GM12878 (cell line): ENCODE measurements around the gene DIS3L2.

Source experiments
- EZH2 ChIP-seq: IDR thresholded peaks from 2 replicates; pipeline ENCODE4 v1.6.1; 2012; ENCODE audit warnings: low read depth, mild to moderate bottlenecking, control low read depth, inconsistent platforms, low read length, borderline replicate concordance; ENCODE audit not compliant: control insufficient read depth
- RFX5 ChIP-seq: IDR thresholded peaks from 2 replicates; pipeline ENCODE4 v1.6.1; 2011; ENCODE audit warnings: low read depth, low read length, improper control_type of control experiment
- SMC3 ChIP-seq: IDR thresholded peaks from 2 replicates; pipeline ENCODE4 v1.6.1; 2011; ENCODE audit warnings: low read length, improper control_type of control experiment, borderline replicate concordance
- SPI1 ChIP-seq: IDR thresholded peaks from 2 replicates; pipeline ENCODE4 v1.6.1; 2011; ENCODE audit warnings: low read depth, mild to moderate bottlenecking, low read length, moderate library complexity, borderline replicate concordance; ENCODE audit not compliant: insufficient read depth
- TAF1 ChIP-seq: IDR thresholded peaks from 2 replicates; pipeline ENCODE4 v1.6.1; 2011; ENCODE audit warnings: mild to moderate bottlenecking, low read depth, low read length, borderline replicate concordance
- TCF7 ChIP-seq: IDR thresholded peaks from 2 replicates; pipeline ENCODE4 v1.6.1; 2014; ENCODE audit warnings: antibody characterized with exemption, borderline replicate concordance
- ZNF274 ChIP-seq: IDR thresholded peaks from one replicate; pipeline ENCODE4 v1.8.0; 2011; ENCODE audit not compliant: insufficient read length, insufficient read depth
- ZZZ3 ChIP-seq: IDR thresholded peaks from 2 replicates; pipeline ENCODE4 v1.6.1; 2011; ENCODE audit warnings: low read depth; ENCODE audit not compliant: control insufficient read depth, insufficient read length
- TF ChIP-seq, protein P1 (sequence below), 3 experiments: IDR thresholded peaks in 2 of 3; conservative IDR thresholded peaks in 1 of 3; 2 replicates each; pipeline ENCODE4 v1.5.1; 2011; ENCODE audit warnings: low read depth in 3 of 3, low read length in 3 of 3, mild to moderate bottlenecking in 3 of 3, control low read depth in 2 of 3, moderate library complexity in 2 of 3, inconsistent platforms in 1 of 3, mixed read lengths in 1 of 3; ENCODE audit not compliant: control insufficient read depth in 2 of 3, insufficient read depth in 1 of 3; ENCODE audit errors: extremely low read depth in 1 of 3

GRCh38 chr2:232343821-232344220, 382.3 kb downstream of the DIS3L2 start:
- TF ChIP-seq ZZZ3 (no peak), ZNF274 (no peak), RFX5 (no peak), EZH2 (no peak), TAF1 (no peak), SMC3 (no peak), SPI1 (no peak), TCF7 (no peak)
- TF ChIP-seq, protein P1, sequence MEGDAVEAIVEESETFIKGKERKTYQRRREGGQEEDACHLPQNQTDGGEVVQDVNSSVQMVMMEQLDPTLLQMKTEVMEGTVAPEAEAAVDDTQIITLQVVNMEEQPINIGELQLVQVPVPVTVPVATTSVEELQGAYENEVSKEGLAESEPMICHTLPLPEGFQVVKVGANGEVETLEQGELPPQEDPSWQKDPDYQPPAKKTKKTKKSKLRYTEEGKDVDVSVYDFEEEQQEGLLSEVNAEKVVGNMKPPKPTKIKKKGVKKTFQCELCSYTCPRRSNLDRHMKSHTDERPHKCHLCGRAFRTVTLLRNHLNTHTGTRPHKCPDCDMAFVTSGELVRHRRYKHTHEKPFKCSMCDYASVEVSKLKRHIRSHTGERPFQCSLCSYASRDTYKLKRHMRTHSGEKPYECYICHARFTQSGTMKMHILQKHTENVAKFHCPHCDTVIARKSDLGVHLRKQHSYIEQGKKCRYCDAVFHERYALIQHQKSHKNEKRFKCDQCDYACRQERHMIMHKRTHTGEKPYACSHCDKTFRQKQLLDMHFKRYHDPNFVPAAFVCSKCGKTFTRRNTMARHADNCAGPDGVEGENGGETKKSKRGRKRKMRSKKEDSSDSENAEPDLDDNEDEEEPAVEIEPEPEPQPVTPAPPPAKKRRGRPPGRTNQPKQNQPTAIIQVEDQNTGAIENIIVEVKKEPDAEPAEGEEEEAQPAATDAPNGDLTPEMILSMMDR (IDR thresholded peaks at IDR 0.05 in 2 of 3, conservative IDR thresholded peaks at IDR 0.05 in 1 of 3; ENCODE audit: control insufficient read depth in 2 of 3, extremely low read depth in 1 of 3, insufficient read depth in 1 of 3, low read depth in 3 of 3, low read length in 3 of 3), result no peak
